NCI-H146 treated with DMSO at 0.1 percent for 48 hours (cell line): ENCODE measurements around the gene B3GNT7.

Experiments used
- DNase-seq: peaks from one replicate; lab custom pipeline; 2025; ENCODE audit not compliant: unreplicated experiment; lab: John Stamatoyannopoulos, UW

Gene B3GNT7

GRCh38 chr2:231383416-231384108, 11.9 kb upstream of the B3GNT7 start:
- DNase-seq: no peak

- DNase-seq: no peak
These were observed 11.4 kb upstream of the B3GNT7 start for GRCh38 chr2:231384109-231384435.

- no peak for DNase-seq
These were observed 10.5 kb upstream of the B3GNT7 start for GRCh38 chr2:231384970-231385369.

- DNase-seq: no peak
These were observed 10.1 kb upstream of the B3GNT7 start for GRCh38 chr2:231385429-231385828.

- no peak for DNase-seq
These were observed 9.1 kb upstream of the B3GNT7 start for GRCh38 chr2:231386446-231386845.

GRCh38 chr2:231387904-231388724, 7.4 kb upstream of the B3GNT7 start:
- DNase-seq: no peak

GRCh38 chr2:231388725-231389346, 6.7 kb upstream of the B3GNT7 start:
- no peak for DNase-seq

GRCh38 chr2:231390667-231391066, 4.8 kb upstream of the B3GNT7 start:
- DNase-seq: no peak

GRCh38 chr2:231391981-231392380, 3.5 kb upstream of the B3GNT7 start:
- DNase-seq: no peak

GRCh38 chr2:231392431-231393148, 2.9 kb upstream of the B3GNT7 start:
- DNase-seq: no peak

- no peak for DNase-seq
These were observed 2.1 kb upstream of the B3GNT7 start for GRCh38 chr2:231393149-231394131.

GRCh38 chr2:231394211-231395141, 1.0 kb upstream of the B3GNT7 start:
- no peak for DNase-seq

GRCh38 chr2:231396058-231396821, 730 bp downstream of the B3GNT7 start:
- DNase-seq: no peak

- no peak for DNase-seq
These were observed 1.8 kb downstream of the B3GNT7 start for GRCh38 chr2:231397011-231397927.

GRCh38 chr2:231397928-231398294, 2.4 kb downstream of the B3GNT7 start:
- no peak for DNase-seq

GRCh38 chr2:231398585-231398984, 3.1 kb downstream of the B3GNT7 start:
- no peak for DNase-seq

GRCh38 chr2:231399046-231399852, 3.7 kb downstream of the B3GNT7 start:
- DNase-seq: no peak
